ENCODE data around the gene FASTK.

FASTK gene

GRCh38 chr7:151100921-151101320, 20.3 kb upstream of the FASTK start:
- DNase-seq (ENCODE audit: low read depth in 4 of 4, low spot score in 1 of 4), result no peak

- no peak for DNase-seq (ENCODE audit: low read depth in 4 of 4, low spot score in 1 of 4)
These were observed 19.0 kb upstream of the FASTK start for GRCh38 chr7:151099486-151100211.

- DNase-seq (ENCODE audit: low read depth in 4 of 4, low spot score in 1 of 4), result no peak
These were observed 15.3 kb upstream of the FASTK start for GRCh38 chr7:151095828-151096475.

GRCh38 chr7:151095123-151095797, 14.7 kb upstream of the FASTK start:
- DNase-seq (ENCODE audit: low read depth in 4 of 4, low spot score in 1 of 4), result no peak

- no peak for DNase-seq (ENCODE audit: low read depth in 4 of 4, low spot score in 1 of 4)
These were observed 14.1 kb upstream of the FASTK start for GRCh38 chr7:151094675-151095074.

- DNase-seq (ENCODE audit: low read depth in 4 of 4, low spot score in 1 of 4), result no peak
These were observed 13.1 kb upstream of the FASTK start for GRCh38 chr7:151093748-151094147.

GRCh38 chr7:151091988-151092387, 11.4 kb upstream of the FASTK start:
- DNase-seq (ENCODE audit: low read depth in 4 of 4, low spot score in 1 of 4), result no peak

GRCh38 chr7:151091431-151091830, 10.8 kb upstream of the FASTK start:
- no peak for DNase-seq (ENCODE audit: low read depth in 4 of 4, low spot score in 1 of 4)

- DNase-seq (ENCODE audit: low read depth in 4 of 4, low spot score in 1 of 4), result no peak
These were observed 10.4 kb upstream of the FASTK start for GRCh38 chr7:151091003-151091402.

- no peak for DNase-seq (ENCODE audit: low read depth in 4 of 4, low spot score in 1 of 4)
These were observed 9.5 kb upstream of the FASTK start for GRCh38 chr7:151089893-151090730.

GRCh38 chr7:151088856-151089699, 8.5 kb upstream of the FASTK start:
- DNase-seq (ENCODE audit: low read depth in 4 of 4, low spot score in 1 of 4), result no peak

GRCh38 chr7:151088019-151088855, 7.6 kb upstream of the FASTK start:
- DNase-seq (ENCODE audit: low read depth in 4 of 4, low spot score in 1 of 4), result no peak

GRCh38 chr7:151087245-151088018, 6.8 kb upstream of the FASTK start:
- no peak for DNase-seq (ENCODE audit: low read depth in 4 of 4, low spot score in 1 of 4)

GRCh38 chr7:151086802-151087244, 6.2 kb upstream of the FASTK start:
- no peak for DNase-seq (ENCODE audit: low read depth in 4 of 4, low spot score in 1 of 4)

- DNase-seq (ENCODE audit: low read depth in 4 of 4, low spot score in 1 of 4), result peak in 3 of 4 experiments; percentile 36 to 53 (median 44)
These were observed 5.3 kb upstream of the FASTK start, which contains the start of gene AGAP3 for GRCh38 chr7:151085691-151086620. TSS of gene AGAP3 (plus strand) at chr7:151086475. CDS start at chr7:151086742, 267 bp downstream.

GRCh38 chr7:151085329-151085690, 4.7 kb upstream of the FASTK start:
- no peak for DNase-seq (ENCODE audit: low read depth in 4 of 4, low spot score in 1 of 4)

- no peak for DNase-seq (ENCODE audit: low read depth in 4 of 4, low spot score in 1 of 4)
These were observed 3.2 kb upstream of the FASTK start for GRCh38 chr7:151083824-151084160.

Measured in stimulated activated CD4-positive, alpha-beta T cell treated with anti-CD3 and anti-CD28 coated beads, Interleukin-1b, Interleukin-23, amount 100 ng/mL, for 24 hours (primary cell).